ENCODE measurements around the gene CYP24A1. TPM values are rescaled to one million over a fixed set of nuclear protein-coding genes. Genes with fewer than 3 reads are reported as not detected.

CYP24A1 gene
- total and polyA plus RNA-seq, 2 donors (not counting 1 experiment from before 2014, with no cell fraction given) = not detected

- Mint-ChIP-seq H3K4me3 (no peak overlapping the region), H3K4me1 (peaks cover 17% of the 10 kb centered on the region), H3K27ac (no peak overlapping the region), H3K27me3 (peaks cover 80% of the 10 kb centered on the region), H3K9me3 (ENCODE audit: insufficient read depth) (no peaks in the 10 kb centered on the region)
- peaks cover 0 to 4% (median 0%) of the 10 kb centered on the region in 3 donors for H3K9me3 ChIP-seq (ENCODE audit: control extremely low read depth in 1 of 3, control insufficient read depth in 2 of 3, insufficient read depth in 1 of 3, low read length in 2 of 3)
- no peak overlapping the region for H3K27ac ChIP-seq (ENCODE audit: low read length in 2 of 2)
- no peaks in the 10 kb centered on the region for H3K79me2 ChIP-seq (ENCODE audit: control insufficient read depth, insufficient read depth, low read length)
- peaks cover 0 to 38% (median 24%) of the 10 kb centered on the region in 4 experiments for H3K27me3 ChIP-seq (replicated peaks in 1 of 4; ENCODE audit: control extremely low read depth in 1 of 4, control insufficient read depth in 3 of 4, insufficient read depth in 4 of 4, low read length in 3 of 4)
- no peak overlapping the region for H3K4me2 ChIP-seq (replicated peaks; ENCODE audit: low read depth, low read length, poor library complexity, severe bottlenecking)
- DNase-seq (no peak), ATAC-seq (ENCODE audit: low read depth) (no peak)
- no peaks in the 10 kb centered on the region for H3K36me3 ChIP-seq (replicated peaks in 1 of 2; ENCODE audit: control extremely low read depth in 1 of 2, control insufficient read depth in 1 of 2, extremely low read depth in 1 of 2, insufficient read depth in 2 of 2, low read length in 1 of 2)
- intact Hi-C loops (cut with micrococcal nuclease) = no loop called here
- no peaks in the 10 kb centered on the region for H4K20me1 ChIP-seq (ENCODE audit: control insufficient read depth, insufficient read depth, low read length, poor library complexity, severe bottlenecking)
- no peak for TF ChIP-seq EZH2 (IDR thresholded peaks at IDR 0.05; ENCODE audit: borderline replicate concordance, insufficient read depth, low read depth, low read length, poor library complexity, severe bottlenecking)
- TF ChIP-seq, protein P1, sequence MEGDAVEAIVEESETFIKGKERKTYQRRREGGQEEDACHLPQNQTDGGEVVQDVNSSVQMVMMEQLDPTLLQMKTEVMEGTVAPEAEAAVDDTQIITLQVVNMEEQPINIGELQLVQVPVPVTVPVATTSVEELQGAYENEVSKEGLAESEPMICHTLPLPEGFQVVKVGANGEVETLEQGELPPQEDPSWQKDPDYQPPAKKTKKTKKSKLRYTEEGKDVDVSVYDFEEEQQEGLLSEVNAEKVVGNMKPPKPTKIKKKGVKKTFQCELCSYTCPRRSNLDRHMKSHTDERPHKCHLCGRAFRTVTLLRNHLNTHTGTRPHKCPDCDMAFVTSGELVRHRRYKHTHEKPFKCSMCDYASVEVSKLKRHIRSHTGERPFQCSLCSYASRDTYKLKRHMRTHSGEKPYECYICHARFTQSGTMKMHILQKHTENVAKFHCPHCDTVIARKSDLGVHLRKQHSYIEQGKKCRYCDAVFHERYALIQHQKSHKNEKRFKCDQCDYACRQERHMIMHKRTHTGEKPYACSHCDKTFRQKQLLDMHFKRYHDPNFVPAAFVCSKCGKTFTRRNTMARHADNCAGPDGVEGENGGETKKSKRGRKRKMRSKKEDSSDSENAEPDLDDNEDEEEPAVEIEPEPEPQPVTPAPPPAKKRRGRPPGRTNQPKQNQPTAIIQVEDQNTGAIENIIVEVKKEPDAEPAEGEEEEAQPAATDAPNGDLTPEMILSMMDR (IDR thresholded peaks at IDR 0.05) = no peak
- no CpG with 5 or more reads among the region's 4 CpGs for WGBS (ENCODE audit: insufficient coverage)
- peaks cover 5 to 14% of the 10 kb centered on the region in 2 donors for H3K4me1 ChIP-seq (ENCODE audit: control insufficient read depth in 2 of 2, insufficient read depth in 2 of 2, low read length in 2 of 2)
- no peak overlapping the region for H2AFZ ChIP-seq (ENCODE audit: insufficient read depth, low read depth, low read length, poor library complexity, severe bottlenecking)
- no peak overlapping the region for H3K9ac ChIP-seq (ENCODE audit: low read length)
- H3K4me3 ChIP-seq (ENCODE audit: control extremely low read depth in 1 of 5, extremely low read depth in 1 of 5, insufficient read depth in 1 of 5, low read depth in 2 of 5, low read length in 4 of 5) = no peak overlapping the region
- POLR2A ChIA-PET = no interaction called here
- CTCF ChIA-PET = interaction anchor here (1.1 kb wide), 1 partner anchor 64 kb away, joined by 3 read pairs; no protein-coding TSS in a partner anchor
Measured at GRCh38 chr20:54170026-54170471, 3.7 kb downstream of the CYP24A1 start.

DNA sequence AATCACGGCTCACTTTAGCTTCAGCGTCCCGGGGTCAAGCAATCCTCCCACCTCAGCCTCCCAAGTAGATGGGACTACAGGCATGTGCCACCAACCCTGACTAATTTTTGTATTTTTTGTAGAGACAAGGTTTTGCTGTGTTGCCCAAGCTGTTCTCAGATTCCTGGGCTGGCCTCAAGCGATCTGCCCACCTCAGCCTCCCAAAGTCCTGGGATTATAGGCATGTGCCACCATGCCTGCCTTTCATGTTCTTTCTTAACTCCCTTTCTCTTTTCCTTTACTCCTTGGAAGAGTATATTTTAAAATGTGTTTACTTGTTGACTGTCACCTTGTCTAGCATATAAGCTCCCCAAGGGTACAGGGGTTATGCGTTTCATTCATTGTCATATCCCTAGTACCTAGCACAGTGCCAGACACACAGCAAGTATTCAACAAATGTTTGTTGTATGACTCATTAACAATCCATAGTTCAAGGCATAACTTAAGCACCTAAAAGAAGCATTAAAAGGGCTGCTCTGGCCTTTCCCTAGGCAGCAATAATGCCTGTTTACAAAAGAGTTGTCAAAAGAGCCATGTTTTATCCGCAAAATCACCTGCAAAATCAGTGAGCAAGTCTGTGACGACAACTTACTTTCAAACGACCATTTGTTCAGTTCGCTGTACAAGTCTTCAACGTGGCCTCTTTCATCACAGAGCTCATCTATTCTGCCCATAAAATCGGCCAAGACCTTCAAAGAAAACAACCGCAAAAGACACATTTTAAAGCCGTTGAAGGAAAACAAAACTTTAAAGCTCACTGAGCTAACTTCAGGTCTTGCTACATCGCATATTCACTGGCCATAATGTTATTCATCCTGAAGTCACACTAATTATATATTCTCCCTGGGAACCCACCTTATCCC is 4.6 kb downstream of the CYP24A1 start:
- H3K4me2 ChIP-seq (replicated peaks; ENCODE audit: low read depth, low read length, poor library complexity, severe bottlenecking) = no peak overlapping the region
- no peak overlapping the region for H2AFZ ChIP-seq (ENCODE audit: insufficient read depth, low read depth, low read length, poor library complexity, severe bottlenecking)
- peaks cover 0 to 33% (median 18%) of the 10 kb centered on the region in 4 experiments for H3K27me3 ChIP-seq (replicated peaks in 1 of 4; ENCODE audit: control extremely low read depth in 1 of 4, control insufficient read depth in 3 of 4, insufficient read depth in 4 of 4, low read length in 3 of 4)
- H3K9ac ChIP-seq (ENCODE audit: low read length) = no peak overlapping the region
- no peak overlapping the region for H3K27ac ChIP-seq (ENCODE audit: low read length in 2 of 2)
- TF ChIP-seq, protein P1 (IDR thresholded peaks at IDR 0.05) = no peak
- TF ChIP-seq EZH2 (IDR thresholded peaks at IDR 0.05; ENCODE audit: borderline replicate concordance, insufficient read depth, low read depth, low read length, poor library complexity, severe bottlenecking) = no peak
- Mint-ChIP-seq H3K4me3 (no peak overlapping the region), H3K27ac (no peak overlapping the region), H3K9me3 (ENCODE audit: insufficient read depth) (no peaks in the 10 kb centered on the region), H3K27me3 (peaks cover 72% of the 10 kb centered on the region), H3K4me1 (peaks cover 11% of the 10 kb centered on the region)
- DNase-seq (no peak), ATAC-seq (ENCODE audit: low read depth) (no peak)
- H3K4me3 ChIP-seq (ENCODE audit: control extremely low read depth in 1 of 5, extremely low read depth in 1 of 5, insufficient read depth in 1 of 5, low read depth in 2 of 5, low read length in 4 of 5) = no peak overlapping the region
- ChIA-PET POLR2A (no interaction called here), CTCF (no interaction called here)
- intact Hi-C loops (cut with micrococcal nuclease) = no loop called here
- no peaks in the 10 kb centered on the region for H3K79me2 ChIP-seq (ENCODE audit: control insufficient read depth, insufficient read depth, low read length)
- 79% methylated on average over 12 of the region's 14 CpGs for WGBS (ENCODE audit: insufficient coverage)
- peaks cover 5 to 6% of the 10 kb centered on the region in 2 donors for H3K4me1 ChIP-seq (ENCODE audit: control insufficient read depth in 2 of 2, insufficient read depth in 2 of 2, low read length in 2 of 2)
- no peaks in the 10 kb centered on the region for H4K20me1 ChIP-seq (ENCODE audit: control insufficient read depth, insufficient read depth, low read length, poor library complexity, severe bottlenecking)
- H3K9me3 ChIP-seq (ENCODE audit: control extremely low read depth in 1 of 3, control insufficient read depth in 2 of 3, insufficient read depth in 1 of 3, low read length in 2 of 3) = peaks cover 0 to 4% (median 0%) of the 10 kb centered on the region in 3 donors
- H3K36me3 ChIP-seq (replicated peaks in 1 of 2; ENCODE audit: control extremely low read depth in 1 of 2, control insufficient read depth in 1 of 2, extremely low read depth in 1 of 2, insufficient read depth in 2 of 2, low read length in 1 of 2) = no peaks in the 10 kb centered on the region

All from B cell (primary cell).